GM12874 (cell line): ENCODE measurements around the gene SMOC1.

ENCODE experiments used
- CTCF ChIP-seq: IDR thresholded peaks from 2 replicates; pipeline ENCODE4 v1.5.1; 2011; ENCODE audit warnings: low read depth, mild to moderate bottlenecking, control low read depth, low read length, moderate library complexity; ENCODE audit not compliant: insufficient read depth

The SMOC1 gene

GRCh38 chr14:69985463-69985862 is 106.2 kb downstream of the SMOC1 start:
- no peak for TF ChIP-seq CTCF

DNA sequence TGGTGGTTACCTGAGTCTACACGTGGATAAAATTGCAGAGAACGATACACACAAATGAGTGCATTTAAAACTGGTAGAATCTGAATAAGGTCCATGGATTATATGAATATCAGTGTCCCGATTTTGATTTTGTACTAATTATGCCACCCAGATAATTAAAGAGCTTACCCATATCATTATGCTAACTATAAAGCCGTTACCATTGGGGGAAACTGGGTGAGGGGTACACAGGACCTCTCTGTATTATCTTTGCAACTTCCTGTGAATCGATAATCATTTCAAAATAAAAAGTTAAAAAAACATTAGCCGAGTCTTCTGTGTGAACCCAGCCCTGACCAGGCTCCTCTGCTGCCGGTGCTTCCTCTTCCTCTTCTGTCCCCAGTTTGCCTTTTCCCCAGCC is 107.1 kb downstream of the SMOC1 start:
- TF ChIP-seq CTCF: no peak

- no peak for TF ChIP-seq CTCF
Measured at GRCh38 chr14:69987406-69988121, 108.3 kb downstream of the SMOC1 start.

DNA sequence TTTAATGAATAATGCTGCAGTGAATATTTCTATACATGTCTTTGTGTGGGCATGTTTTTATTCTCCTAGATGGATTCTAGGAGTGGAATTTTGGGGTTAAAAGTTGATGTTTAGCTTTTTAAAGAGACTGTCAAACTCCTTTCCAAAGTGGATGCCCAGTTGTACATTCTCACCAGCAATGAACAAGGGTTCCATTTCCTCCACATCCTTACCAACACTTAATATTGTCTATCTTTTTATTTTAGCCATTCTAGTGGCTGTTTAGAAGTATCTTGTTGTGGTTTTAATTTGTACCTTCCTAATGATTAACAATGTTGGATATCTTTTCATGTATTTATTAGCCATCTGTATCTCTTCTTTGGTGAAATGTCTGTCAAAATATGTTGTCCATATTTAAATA is 109.8 kb downstream of the SMOC1 start:
- TF ChIP-seq CTCF: no peak

DNA sequence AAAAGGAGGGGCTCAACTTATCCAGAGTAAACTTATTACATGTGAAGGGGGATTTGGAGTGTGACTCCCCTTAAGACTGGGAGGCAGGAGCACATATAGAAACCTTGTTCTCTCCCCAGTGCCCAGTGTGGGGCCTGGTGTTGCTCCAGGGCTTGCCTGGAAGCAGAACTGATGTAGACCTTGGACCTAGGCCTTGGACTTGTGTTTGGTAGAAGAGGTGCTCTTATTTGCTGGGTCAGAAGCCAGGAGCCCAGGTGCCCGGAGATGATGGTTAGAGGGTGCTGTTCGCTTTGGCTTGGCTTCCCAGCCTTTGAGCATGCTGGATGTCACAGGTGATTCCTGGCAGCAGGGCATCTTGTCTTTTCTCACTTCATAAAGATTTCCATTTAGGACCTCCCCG is 110.4 kb downstream of the SMOC1 start:
- TF ChIP-seq CTCF: no peak

GRCh38 chr14:69990323-69990722 is 111.1 kb downstream of the SMOC1 start:
- TF ChIP-seq CTCF: no peak

- TF ChIP-seq CTCF: no peak
Measured at GRCh38 chr14:69991422-69991821, 112.2 kb downstream of the SMOC1 start.

DNA sequence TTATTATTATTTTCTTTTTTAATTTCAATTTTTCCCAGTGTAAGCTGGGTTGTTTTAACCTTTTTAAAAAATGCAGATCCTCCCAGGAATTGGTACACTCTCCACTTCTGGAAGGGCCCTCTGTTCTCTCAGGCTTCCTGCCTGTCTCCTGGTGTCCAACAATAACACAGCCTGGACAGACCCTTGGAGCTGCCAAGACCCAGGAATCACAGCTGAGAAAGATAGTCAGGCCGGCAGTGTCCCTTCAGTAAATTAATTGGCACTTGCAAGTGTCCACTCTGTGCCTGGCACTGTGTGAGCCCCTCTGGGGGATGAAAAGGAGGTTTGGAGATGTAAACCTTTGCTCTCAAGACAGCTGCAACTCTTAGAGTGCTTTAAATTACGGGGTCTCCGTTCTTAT is 113.3 kb downstream of the SMOC1 start:
- no peak for TF ChIP-seq CTCF
